HG03280 (cell line): ENCODE measurements around the gene EHD1.
"Not testable (repeated sequence)": the region's sequence is repeated elsewhere in the genome, so short reads cannot be mapped to it uniquely, and the experiment has no call there.

Experiments
- ATAC-seq: cut with Tn5 transposase; IDR thresholded peaks from one replicate; pipeline ENCODE4 v1.9.1; 2021; ENCODE audit warnings: mild to moderate bottlenecking, moderate library complexity; ENCODE audit not compliant: unreplicated experiment

EHD1 gene

GRCh38 chr11:64859542-64860414 lies 18.6 kb downstream of the EHD1 start:
- ATAC-seq = peak; percentile 70

GRCh38 chr11:64858467-64859263 lies 19.8 kb downstream of the EHD1 start:
- no peak for ATAC-seq

- no peak for ATAC-seq
Observed at GRCh38 chr11:64857485-64857884, 20.9 kb downstream of the EHD1 start.

- no peak for ATAC-seq
Observed at GRCh38 chr11:64856382-64857227, 21.8 kb downstream of the EHD1 start.

- ATAC-seq = no peak
Observed at GRCh38 chr11:64855596-64856304, 22.7 kb downstream of the EHD1 start.

GRCh38 chr11:64854534-64855502 lies 23.6 kb downstream of the EHD1 start:
- no peak for ATAC-seq

- ATAC-seq = no peak
Observed at GRCh38 chr11:64854157-64854533, 24.3 kb downstream of the EHD1 start.

- ATAC-seq = no peak
Observed at GRCh38 chr11:64853709-64854108, 24.7 kb downstream of the EHD1 start.

GRCh38 chr11:64852804-64853509 lies 25.5 kb downstream of the EHD1 start:
- no peak for ATAC-seq

GRCh38 chr11:64851831-64852351 lies 26.5 kb downstream of the EHD1 start:
- no peak for ATAC-seq

GRCh38 chr11:64850979-64851567 lies 27.3 kb downstream of the EHD1 start:
- peak; percentile 63 for ATAC-seq

- no peak for ATAC-seq
Observed at GRCh38 chr11:64849598-64850356, 28.6 kb downstream of the EHD1 start.

GRCh38 chr11:64848826-64849597 lies 29.4 kb downstream of the EHD1 start:
- ATAC-seq = no peak

GRCh38 chr11:64848214-64848825 lies 30.1 kb downstream of the EHD1 start:
- no peak for ATAC-seq

GRCh38 chr11:64846998-64847666 lies 31.3 kb downstream of the EHD1 start:
- no peak for ATAC-seq

GRCh38 chr11:64845776-64846129 lies 32.7 kb downstream of the EHD1 start:
- not testable (repeated sequence) for ATAC-seq
